Esophagus muscularis mucosa (tissue), 4 donors: ENCODE results near the gene ANKRD44.

Experiments
- CTCF ChIP-seq, 3 experiments: fragments of 200-600 bp in 2 of 3; fragments of 450-650 bp in 1 of 3; sonication (generic) in 2 of 3; IDR thresholded peaks; one replicate each; pipeline ENCODE4 v1.5.1; 2017 to 2019; ENCODE audit warnings: antibody characterized with exemption in 3 of 3, mild to moderate bottlenecking in 2 of 3, moderate library complexity in 1 of 3
- EP300 ChIP-seq: sonication (generic); formaldehyde crosslinking; IDR thresholded peaks from one replicate; pipeline ENCODE4 v1.6.1; 2017; ENCODE audit warnings: antibody characterized with exemption
- POLR2A ChIP-seq: fragments of 450-650 bp; IDR thresholded peaks from one replicate; pipeline ENCODE4 v1.6.1; 2017; ENCODE audit warnings: antibody characterized with exemption, moderate library complexity, mild to moderate bottlenecking, low read depth
- POLR2AphosphoS5 ChIP-seq, 2 donors: sonication (generic); formaldehyde crosslinking; IDR thresholded peaks; one replicate each; pipeline ENCODE4 v1.6.1; 2017; ENCODE audit warnings: antibody characterized with exemption in 2 of 2

- TF ChIP-seq POLR2AphosphoS5 (IDR thresholded peaks at IDR 0.05) (no peak), POLR2A (no peak), CTCF (IDR thresholded peaks at IDR 0.05) (no peak), EP300 (no peak)
These were observed 183.8 kb downstream of the ANKRD44 start for GRCh38 chr2:197126630-197127352.
